Neural crest cell (in vitro differentiated cells): Measurements from ENCODE around the gene ERCC6L2. TPM values are rescaled to one million over a fixed set of nuclear protein-coding genes. Genes with fewer than 3 reads are reported as not detected.

Experiments used
- DNase-seq: peaks from one replicate; pipeline ENCODE4 v3.0.0; 2021; ENCODE audit warnings: low read depth, mixed read lengths, low spot score
- H3K27ac Mint-ChIP-seq: one replicate; pipeline ENCODE4 v1.8.0; 2021; ENCODE audit warnings: mild to moderate bottlenecking, mixed read lengths; ENCODE audit not compliant: unreplicated experiment
- H3K27me3 Mint-ChIP-seq: 2 replicates; pipeline ENCODE4 v1.8.0; 2021; ENCODE audit warnings: low read depth, mild to moderate bottlenecking, mixed read lengths
- H3K36me3 Mint-ChIP-seq: 2 replicates; pipeline ENCODE4 v1.8.0; 2021; ENCODE audit warnings: low read depth, mild to moderate bottlenecking, mixed read lengths
- H3K4me1 Mint-ChIP-seq: 2 replicates; pipeline ENCODE4 v1.8.0; 2021; ENCODE audit warnings: mixed read lengths
- H3K4me3 Mint-ChIP-seq: one replicate; pipeline ENCODE4 v1.8.0; 2021; ENCODE audit warnings: mild to moderate bottlenecking, mixed read lengths
- H3K9me3 Mint-ChIP-seq: 2 replicates; pipeline ENCODE4 v1.8.0; 2021; ENCODE audit warnings: mixed read lengths
- CTCF ChIP-seq: fragments of 200-600 bp; sonication (generic); conservative IDR thresholded peaks from 2 replicates; pipeline ENCODE4 v1.5.0; 2021; ENCODE audit warnings: antibody characterized with exemption, mild to moderate bottlenecking
- total RNA-seq: library from RNA; stranded (reverse); gene quantifications from 2 replicates; pipeline ENCODE4 v1.2.1, GENCODE V29; 2021

Gene ERCC6L2
- total RNA-seq, 1 donor from 2014 or later, result 58.1 TPM

- Mint-ChIP-seq H3K9me3 (no peaks in the 10 kb centered on the region), H3K36me3 (peaks cover 27% of the 10 kb centered on the region), H3K27ac (no peak overlapping the region), H3K27me3 (no peaks in the 10 kb centered on the region), H3K4me1 (peaks cover 9% of the 10 kb centered on the region), H3K4me3 (no peak overlapping the region)
- DNase-seq, result no peak
- no peak for TF ChIP-seq CTCF
These were observed 117.8 kb downstream of the ERCC6L2 start for GRCh38 chr9:95993337-95993736.

- no peaks in the 10 kb centered on the region for H3K27me3 Mint-ChIP-seq
- H3K4me1 Mint-ChIP-seq, result no peaks in the 10 kb centered on the region
- H3K4me3 Mint-ChIP-seq, result no peak overlapping the region
- H3K27ac Mint-ChIP-seq, result no peak overlapping the region
- H3K9me3 Mint-ChIP-seq, result peaks cover 3% of the 10 kb centered on the region
- TF ChIP-seq CTCF, result no peak
- DNase-seq, result no peak
- peaks cover 40% of the 10 kb centered on the region for H3K36me3 Mint-ChIP-seq
These were observed 123.9 kb downstream of the ERCC6L2 start for GRCh38 chr9:95999390-95999789.

- no peaks in the 10 kb centered on the region for H3K4me1 Mint-ChIP-seq
- no peaks in the 10 kb centered on the region for H3K27me3 Mint-ChIP-seq
- peaks cover 32% of the 10 kb centered on the region for H3K36me3 Mint-ChIP-seq
- TF ChIP-seq CTCF, result no peak
- peaks cover 3% of the 10 kb centered on the region for H3K9me3 Mint-ChIP-seq
- H3K4me3 Mint-ChIP-seq, result no peak overlapping the region
- no peak for DNase-seq
- H3K27ac Mint-ChIP-seq, result no peak overlapping the region
These were observed 128.9 kb downstream of the ERCC6L2 start for GRCh38 chr9:96004379-96004778.

DNA sequence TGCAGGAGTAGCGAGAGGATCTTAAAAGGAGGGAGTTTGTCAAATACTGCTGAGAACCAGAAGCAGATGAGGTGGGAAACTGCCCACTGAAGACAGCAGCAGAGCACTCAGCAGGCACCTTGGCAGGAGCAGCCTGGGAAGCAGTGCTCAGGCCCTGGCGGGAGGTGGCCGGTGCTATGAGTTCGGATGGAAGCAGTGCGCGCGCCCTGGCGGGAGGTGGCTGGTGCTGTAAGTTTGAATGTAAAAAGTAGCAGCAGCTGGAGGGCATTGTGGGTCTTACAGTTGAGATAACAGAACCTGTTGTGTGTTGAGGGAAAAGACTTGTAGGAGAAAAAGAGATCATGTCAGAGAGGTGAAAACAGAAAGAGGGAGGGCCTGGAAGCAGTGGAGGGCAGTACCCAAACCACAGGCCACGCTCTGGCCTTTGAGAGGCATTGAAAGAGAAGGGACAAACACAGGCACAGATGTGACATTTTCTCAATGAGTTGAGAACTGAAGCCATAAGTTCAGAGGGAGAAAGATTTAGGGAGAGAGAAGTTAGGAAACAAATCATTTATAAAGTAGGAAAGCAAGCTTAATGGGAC, 130.9 kb downstream of the ERCC6L2 start:
- peaks cover 3% of the 10 kb centered on the region for H3K9me3 Mint-ChIP-seq
- no peak for DNase-seq
- no peak for TF ChIP-seq CTCF
- H3K36me3 Mint-ChIP-seq, result peaks cover 27% of the 10 kb centered on the region
- H3K4me1 Mint-ChIP-seq, result no peaks in the 10 kb centered on the region
- no peak overlapping the region for H3K4me3 Mint-ChIP-seq
- H3K27ac Mint-ChIP-seq, result no peak overlapping the region
- H3K27me3 Mint-ChIP-seq, result no peaks in the 10 kb centered on the region

DNA sequence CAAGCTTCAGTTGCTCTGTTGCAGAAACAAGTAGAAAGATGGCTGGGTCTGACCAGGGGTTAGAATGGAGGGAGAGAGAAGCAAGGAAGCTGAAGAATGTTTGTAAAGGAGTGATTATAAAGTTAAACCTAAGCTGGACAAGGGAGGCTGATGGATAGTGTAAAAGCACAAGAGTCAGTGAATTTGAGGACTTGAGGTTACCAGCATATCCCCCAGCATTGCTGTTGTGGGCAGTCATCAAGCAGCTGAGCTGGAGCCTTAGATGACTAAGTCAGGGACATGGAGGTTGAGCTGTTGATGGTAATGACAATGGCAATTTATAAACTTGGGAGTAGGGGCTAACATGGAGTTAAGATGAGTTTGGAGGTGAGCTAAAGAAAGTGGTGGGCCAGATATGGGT, 131.5 kb downstream of the ERCC6L2 start:
- no peak for TF ChIP-seq CTCF
- peaks cover 30% of the 10 kb centered on the region for H3K36me3 Mint-ChIP-seq
- H3K27me3 Mint-ChIP-seq, result no peaks in the 10 kb centered on the region
- no peak overlapping the region for H3K27ac Mint-ChIP-seq
- H3K4me3 Mint-ChIP-seq, result no peak overlapping the region
- no peaks in the 10 kb centered on the region for H3K4me1 Mint-ChIP-seq
- DNase-seq, result no peak
- peaks cover 3% of the 10 kb centered on the region for H3K9me3 Mint-ChIP-seq
